Mesenteric fat pad (tissue), 1 donor: ENCODE data around the gene IER3. TPM values are rescaled to one million over a fixed set of nuclear protein-coding genes. Genes with fewer than 3 reads are reported as not detected.

Experiments used
- DNase-seq: peaks from one replicate; pipeline ENCODE4 v3.0.0-alpha.2; 2020; ENCODE audit warnings: low spot score
- total RNA-seq: library from RNA; stranded (reverse); fragmentation: NEBNext Ultra II Directional; extraction: Animal tissue kit (Norgen Biotek cat#: 25700); gene quantifications from one replicate; pipeline ENCODE4 v1.2.1, GENCODE V29; 2021
- donor health status: DM: yes; HTN: yes; CAD: no.

Gene IER3
- total RNA-seq, 1 donor from 2014 or later: 146 TPM

DNA sequence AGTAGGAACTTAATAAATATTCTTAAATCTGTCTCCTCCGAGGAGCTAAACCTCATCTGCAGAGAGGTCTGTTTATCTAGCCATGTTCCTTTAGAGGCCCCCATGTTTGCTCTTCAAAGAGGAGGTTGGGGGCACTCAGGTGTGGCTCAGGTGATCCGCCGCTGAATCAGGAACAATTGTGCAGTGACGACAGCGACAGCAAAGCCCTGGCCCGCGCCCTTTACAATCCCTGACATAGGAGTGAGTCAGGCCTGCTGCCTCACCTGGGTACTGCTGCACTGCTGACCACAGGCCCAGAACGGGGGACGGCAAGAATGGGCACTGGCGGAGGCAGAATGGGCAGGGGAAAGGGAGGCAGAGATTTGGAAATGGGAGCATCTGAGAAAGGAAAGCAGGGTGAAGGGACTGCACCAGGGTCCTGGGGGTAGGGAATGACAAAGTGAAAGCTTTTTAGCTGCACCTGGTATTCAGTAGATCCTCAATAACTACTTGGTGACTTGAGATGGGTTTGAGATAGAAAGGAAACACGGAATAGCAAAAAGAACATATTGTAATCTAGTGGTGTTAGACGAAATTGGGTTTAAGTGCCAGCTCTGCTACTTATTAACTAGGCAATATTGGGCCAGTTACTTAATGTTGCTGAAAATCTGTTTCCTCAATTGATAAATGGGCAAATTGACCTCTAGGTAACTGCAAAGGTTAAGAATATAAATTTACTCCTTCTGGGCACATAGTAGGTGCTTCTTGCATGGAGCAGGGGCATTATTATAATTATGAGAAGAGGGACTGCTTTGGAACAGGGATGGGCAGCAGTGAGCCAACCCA is 5.4 kb upstream of the IER3 start:
- no peak for DNase-seq

DNA sequence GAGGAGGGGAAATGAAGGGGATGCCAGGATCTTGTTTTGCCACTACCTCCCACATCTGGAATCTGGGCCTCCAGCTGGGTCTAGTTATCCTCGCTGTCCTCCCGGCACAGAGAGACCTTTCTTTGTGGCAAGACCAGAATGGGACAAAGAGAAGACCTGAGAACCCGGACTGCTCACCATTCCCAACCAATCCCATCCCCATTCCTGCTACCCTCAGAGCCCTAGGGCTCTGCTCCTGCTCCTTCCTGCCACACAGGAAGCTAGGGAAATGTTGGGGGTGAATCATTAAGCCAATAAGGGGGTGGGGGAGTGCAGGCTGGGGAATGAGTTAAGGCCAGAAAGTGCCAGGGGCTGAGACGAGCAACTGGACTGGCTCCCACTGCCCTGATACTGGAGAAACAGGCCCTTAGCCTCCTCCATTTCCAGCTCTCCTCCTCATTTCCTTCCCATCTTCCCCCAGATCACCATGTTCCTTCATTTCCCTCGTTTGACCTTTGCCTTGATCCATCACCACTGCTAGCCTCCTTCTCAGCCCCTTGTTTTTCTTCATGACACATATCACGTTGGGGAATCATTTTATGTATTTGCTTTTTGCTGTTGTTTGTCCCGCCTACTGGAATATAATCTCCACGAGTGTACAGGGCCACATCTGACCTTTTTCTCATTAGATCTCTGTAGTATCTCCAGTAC is 4.6 kb upstream of the IER3 start:
- no peak for DNase-seq

DNA sequence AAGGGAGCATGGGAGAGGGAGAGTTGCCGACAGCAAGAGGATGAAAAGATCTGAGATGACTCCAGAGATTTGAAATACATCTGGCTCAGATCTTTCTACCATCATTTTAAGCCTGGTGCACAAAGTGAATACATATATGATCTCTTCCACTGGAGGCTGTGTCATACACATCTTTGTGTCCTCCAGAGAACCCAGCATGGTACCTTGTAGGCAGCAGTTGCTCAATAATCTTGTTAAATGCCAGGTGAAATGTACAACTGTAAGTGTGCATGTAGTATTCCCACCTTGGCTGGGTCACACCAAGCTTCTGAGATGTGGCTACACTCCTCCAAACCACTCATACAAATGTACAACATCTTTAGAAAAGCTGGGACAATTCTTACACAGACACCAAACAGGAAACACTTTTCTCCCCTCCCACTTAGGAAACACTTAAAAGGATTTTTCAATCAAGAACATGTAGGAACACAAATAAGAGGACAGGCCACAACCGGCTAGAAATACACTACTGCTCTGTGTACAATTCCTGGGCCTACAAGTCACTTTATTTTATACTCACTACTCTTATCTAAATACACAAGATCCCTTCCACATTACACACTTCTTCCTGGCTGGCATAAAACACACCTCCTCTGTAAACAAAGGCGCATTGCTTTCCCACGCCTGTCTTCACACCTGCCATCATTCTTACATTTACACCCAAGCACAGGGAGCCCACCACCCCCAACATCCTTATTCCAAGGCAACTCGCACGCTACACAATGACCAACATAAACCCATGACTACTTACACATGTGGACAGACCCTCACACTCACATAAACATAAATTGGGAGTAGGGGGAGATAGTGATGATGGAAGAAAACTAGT is 3.8 kb upstream of the IER3 start:
- DNase-seq: no peak

DNA sequence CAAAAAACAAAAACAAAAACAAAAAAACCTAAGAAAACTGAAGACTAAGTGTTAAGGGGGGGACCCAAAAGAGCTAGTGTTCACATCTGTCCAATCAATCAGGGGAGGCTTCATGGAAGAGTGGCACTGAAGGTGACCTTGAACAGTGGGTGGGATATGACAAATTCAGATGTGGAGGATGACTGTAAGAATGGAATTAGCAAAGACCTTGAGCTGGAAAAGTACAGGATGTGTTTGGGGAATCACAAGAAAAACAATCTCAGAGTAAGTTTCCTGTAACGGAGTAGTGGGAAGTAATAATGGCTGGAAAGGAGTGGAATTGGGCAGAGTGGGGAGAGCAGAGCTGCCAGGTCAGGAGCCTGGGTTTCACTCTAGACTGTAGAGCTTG is 2.9 kb upstream of the IER3 start:
- no peak for DNase-seq

DNA sequence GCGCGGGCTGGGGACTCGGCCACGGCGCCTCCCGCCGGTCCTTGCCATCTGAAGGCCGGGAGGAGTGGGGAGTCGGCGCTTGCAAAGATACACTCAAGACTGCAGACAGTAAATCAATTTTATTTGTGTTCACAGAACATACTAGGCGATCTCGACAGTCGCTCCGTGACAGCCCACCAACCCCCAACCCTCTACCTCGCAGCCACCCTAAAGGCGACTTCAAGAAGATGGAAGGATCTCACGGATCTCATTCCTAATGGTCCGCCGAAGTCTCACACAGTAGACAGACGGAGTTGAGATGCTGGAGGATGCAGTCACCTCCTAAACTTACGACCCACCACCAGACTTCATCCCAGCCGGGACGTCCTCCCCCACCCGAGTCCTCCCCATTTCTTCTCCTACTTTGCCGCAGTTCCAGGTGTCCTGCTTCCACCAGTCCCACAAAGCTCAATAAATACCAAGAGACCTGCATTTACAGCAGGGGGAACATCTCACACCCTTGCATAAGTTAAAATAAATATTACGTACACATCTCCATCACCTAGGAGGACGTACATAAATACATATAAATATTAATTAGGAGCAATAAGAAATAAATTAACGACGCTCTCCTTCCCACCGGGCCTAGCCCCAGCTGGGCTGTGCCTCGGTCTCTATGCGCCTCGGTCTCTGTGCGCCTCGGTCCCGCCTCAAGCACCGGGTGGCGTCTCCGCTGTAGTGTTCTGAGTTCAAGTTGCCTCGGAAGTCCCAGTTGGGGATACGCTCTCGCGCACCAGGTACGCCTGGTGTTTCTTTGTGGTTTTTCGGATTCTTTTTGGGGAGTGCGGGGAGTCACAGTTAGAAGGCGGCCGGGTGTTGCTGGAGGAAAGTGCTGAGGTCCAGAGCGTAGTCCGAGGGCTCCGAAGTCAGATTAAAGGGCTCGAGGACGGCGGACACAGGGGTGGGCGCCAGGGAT is 971 bp downstream of the IER3 start:
- no peak for DNase-seq

DNA sequence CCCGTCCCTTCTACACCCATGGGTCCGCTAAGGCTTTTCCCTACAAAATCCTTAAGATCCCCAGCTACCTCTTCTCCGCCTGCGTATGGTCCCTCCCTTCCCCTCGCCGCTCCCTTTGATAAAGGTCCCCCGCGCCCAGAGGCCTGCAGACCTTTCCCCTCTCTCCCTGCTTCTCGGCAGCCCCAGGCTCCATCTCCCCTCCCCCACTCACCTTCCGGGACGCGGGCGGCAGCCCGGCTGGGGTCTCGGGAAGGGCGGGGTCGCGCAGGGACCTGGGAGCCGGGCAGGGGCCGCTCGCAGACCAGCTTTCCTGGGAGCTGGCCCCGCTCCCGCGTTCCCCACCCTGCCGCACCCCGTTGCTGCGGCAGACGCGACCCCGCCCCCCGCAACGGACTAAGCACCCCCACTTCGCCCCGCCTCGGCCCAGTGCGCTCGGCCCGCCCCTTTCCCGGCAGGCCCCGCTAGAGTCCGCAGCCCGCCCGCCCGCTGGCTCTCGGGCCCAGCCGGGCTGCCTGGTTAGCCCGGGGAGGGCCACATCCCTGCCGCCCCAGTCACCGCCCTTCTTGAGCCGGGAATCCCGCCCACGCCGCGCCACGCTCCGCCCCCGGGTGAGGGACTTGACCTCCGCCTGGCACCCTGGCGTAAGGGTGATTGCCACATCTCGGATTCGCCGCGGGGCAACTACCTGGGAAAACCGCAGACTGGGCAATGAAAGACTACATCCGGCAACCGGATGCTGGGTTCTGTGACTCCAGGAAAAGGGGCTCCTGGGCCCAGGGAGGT is 1.8 kb downstream of the IER3 start, which contains the start of gene FLOT1:
TSS of gene FLOT1 (minus strand) at position 372 of the 783 bp plus-strand sequence. CDS start 498 bp downstream, outside the sequence.
- DNase-seq: peak; percentile 100

DNA sequence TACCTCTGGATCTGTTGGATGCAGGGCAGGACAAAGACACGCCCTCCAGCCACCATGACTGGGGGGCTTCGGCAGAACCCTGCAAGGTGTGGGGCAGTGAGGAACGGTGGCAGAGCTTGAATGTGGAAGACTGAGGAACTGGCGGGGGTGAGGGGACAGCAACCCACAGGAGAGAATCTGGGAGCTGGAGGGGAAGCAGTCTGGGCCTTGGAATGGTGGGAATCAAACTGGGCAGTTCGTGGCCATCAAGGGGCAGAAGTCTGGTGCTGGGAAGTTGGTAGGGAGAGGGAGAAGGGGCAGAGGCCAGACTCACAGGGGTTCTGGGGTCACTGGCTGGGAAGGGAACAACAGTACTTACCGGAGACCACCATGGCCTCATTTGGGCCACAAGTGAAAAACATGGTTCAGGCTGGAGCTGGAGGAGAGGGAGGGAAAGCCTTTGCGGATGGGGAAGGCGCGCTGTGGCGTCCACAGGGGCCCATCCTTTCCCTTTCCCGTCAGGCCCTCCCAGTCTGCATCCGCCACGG is 2.5 kb downstream of the IER3 start:
- no peak for DNase-seq

DNA sequence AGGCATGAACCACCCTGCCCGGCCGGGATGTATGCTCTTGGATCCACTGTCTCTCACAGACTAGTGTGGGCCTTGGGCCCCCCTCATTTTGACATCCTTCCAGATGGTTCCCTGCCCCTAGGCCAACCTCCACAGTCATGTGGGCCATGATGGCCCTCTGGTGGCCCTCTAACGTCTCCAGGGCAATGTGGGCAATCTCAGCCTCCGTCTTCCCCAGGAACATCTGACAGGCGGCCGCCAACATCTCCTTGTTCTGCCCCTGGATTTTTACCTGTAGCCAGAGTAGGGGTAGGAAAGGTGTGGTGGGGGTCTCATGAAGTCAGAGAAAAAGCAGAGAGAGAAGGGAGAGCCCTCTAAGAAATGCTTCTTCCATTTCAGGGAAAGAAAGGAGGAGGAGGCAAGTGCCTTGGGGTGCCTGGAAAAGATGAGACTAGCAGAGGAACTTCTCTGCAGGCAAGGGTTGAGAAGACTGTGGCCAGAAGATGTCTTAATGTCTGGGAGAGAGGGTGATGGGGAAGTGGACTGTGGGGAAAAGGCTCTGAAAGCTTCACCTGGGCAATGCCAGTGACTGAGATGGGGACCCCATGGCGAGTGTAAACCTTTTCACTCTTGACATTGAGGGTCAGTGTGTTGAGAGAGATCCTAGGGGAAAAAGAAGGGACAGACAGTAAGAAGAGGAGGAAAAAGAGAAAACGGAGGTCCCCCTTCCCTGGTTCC is 3.1 kb downstream of the IER3 start:
- DNase-seq: no peak

DNA sequence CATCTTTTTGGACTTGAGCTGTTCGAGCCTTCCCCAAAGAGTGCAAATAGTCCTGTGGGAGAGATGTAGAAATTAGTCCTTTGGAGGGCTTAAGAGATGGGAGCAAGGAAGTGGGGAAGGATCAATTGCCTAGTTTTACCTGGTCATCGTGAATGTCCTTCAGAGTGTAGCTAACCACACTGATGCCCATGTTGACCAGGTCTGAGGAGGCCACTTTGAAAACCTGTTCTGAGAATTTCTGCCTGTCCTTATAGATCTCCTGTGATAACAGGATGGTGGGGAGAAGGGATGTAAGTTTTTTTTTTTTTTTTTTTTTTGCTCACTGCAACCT is 3.8 kb downstream of the IER3 start:
- DNase-seq: no peak

DNA sequence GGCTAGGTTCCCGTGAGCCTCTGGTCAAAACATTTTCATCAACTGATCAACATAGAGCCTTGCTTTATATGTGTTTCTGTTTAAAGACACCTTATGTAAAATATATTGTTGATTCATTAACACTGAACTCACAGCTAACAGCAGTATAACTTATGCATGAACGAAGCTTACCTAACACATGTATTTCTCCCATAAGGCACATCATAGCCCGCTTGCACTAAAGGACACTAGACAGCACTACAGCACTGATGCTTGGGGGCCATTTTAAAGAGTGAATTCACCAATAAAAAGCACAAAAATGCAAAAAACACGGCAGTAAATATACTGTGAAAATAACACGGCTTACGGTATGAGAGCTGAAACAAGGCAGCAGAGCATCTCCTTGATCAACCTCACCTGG is 5.8 kb downstream of the IER3 start:
- DNase-seq: no peak

DNA sequence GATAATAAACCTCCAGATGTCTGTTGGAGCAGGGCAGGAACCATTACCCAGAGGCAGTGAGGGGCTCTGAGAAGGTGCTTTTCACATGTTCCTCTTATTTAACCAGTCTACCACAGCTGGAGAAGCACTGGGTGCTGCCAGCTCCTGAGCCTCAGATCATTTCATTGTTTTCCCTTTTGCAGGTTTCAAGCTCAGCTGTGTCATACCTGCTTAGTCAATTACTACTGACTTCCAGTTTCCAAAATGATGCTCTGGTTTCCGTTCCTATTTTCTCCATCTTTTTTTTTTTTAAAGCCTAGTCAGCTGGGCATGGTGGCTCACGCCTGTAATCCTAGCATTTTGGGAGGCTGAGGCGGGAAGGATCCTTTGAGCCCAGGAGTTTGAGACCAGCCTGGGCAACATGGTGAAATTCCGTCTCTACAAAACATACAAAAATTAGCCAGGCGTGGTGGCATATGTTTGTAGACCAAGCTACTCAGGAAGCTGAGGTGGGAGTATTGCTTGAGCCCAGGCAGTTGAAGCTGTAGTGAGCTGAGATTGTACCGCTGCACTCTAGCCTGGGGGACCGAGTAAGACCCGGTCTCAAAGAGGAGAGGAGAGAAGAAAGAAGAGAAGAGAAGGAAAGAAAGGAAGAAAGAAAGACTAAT is 8.6 kb downstream of the IER3 start:
- DNase-seq: no peak

DNA sequence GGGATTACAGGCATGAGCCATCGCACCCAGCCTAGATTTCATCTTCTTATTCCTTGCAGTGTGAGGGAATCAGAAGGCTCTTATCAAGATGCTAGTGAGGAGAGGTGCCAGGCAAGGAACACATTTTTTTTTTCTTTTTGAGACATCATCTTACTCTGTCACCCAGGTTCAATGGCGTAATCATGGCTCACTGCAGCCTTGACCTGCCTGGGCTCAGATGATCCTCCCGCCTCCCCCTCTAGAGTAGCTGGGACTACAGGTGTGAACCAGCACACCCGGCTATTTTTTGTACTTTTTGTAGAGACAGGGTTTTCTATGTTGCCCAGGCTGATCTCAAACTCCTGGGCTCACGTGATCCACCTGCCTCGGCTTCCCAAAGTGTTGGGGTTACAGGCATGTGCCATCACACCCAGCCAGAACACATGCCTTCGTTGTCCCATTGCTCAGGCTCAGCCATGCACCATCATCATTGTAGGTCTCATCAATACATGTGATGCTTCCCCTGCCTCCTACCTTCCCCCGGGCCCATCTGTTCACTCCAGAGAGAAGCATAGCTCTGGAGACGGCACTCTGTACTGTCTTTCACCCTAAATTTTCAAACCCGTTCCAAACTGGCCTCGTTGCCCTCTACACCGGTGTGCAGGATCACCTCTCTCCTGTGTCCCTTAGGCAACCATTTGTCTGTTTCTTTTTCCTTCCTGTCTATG is 12.0 kb downstream of the IER3 start:
- no peak for DNase-seq

DNA sequence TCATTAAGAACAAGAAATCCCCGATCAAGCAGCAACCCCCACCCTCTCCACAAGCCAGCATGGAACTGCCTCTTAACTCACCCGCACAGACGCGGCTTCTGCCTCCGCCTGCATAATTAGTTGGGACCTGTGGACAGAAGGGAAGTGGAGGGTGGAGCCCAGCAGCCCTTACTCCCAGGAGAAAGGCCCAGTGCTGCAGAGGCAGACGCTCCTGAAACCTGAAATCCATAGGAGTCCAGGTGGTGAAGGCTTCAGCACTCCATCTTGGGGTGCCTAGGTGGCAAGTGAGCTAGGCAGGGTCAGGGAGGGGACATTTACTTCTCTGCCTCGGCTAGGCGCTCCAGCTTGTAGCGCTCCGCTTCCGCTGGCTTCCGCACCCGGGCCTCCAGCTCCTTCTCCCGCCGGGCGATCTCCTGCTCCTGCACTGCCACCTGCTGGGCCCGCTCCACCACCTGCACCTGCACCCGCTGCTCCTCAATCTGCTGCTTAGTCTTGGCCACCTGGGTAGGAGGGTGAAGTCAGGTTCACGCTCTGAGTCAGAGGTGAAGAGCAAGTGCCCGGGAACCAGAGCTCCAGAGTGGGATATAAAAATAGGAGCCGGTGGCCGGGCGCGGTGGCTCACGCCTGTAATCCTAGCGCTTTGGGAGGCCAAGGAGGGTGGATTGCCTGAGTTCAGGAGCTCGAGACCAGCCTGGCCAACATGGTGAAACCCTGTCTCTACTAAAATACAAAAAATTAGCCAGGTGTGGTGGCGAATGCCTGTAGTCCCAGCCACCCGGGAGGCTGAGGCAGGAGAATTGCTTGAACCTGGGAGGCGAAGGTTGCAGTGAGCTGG is 13.5 kb downstream of the IER3 start:
- DNase-seq: no peak

DNA sequence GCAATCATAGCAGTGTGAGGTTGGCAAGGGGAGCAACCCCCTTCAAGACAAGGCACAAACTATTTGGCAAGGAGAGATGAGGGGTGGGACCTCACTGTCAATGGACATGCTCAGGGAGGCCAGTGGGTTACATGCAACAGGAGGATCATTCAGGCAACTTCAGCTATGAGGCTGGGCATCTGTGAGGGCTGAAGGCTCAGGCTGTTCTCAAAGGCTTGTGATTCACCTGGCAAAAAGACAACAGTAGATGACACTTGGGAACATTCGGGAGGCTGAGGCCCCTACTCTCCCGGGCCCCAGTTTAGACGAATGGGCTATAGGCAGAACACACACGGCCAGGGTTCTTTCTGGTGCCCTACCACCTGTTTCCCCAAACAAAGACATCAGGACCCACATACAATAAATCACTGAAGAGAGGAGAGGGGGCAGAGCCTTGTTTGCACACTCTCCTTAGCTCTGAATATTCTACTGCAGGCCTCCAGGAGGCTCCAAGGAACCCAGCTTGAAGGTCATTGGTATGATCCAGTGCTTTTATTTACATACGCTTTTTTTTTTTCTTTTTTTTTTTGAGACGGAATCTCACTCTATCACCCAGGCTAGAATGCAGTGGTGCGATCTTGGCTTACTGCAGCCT is 16.3 kb downstream of the IER3 start:
- DNase-seq: no peak

DNA sequence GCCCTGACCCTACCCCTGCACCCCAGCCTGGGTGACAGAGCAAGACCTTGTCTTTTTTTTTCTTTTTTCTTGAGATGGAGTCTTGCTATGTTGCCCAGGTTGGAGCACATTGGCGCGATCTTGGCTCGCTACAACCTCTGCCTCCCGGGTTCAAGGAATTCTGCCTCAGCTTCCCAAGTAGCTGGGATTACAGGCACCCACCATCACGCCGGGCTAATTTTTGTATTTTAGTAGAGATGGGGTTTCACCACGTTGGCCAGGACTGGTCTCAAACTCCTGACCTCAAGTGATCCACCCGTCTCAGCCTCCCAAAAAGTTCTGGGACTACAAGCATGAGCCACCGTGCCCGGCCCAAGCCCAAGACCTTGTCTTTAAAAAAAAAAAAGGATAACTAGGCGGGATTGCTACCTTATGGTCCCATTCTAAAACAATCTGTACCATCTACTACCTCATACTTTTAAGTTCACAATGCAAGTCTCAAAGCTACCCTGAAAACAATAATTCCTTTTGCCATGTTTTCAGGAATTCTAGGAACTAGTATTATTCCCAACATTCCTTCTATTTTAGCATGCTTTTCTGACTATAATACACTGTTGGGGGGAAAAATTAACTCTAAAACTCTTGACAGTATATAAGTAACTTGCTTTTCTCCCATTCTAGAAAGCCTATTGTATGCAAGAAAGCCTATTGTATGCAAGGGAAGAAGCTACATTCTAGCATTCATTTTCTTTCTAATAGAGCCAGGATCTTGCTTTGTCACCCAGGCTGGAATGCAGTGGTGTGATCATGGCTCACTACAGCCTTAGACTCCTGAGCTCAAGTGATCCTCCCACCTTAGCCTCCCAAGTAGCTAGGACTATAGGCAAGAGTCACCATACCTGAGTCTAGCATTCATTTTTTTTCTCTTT is 17.6 kb downstream of the IER3 start:
- DNase-seq: no peak
